GM12878 (cell line): Measurements from ENCODE around the gene MYO1E. TPM values are rescaled to one million over a fixed set of nuclear protein-coding genes. Genes with fewer than 3 reads are reported as not detected.

Source experiments
- ATAC-seq: fragments of 200-7000 bp; cut with Tn5 transposase; 3 replicates; pipeline ENCODE4 v1.9.1; 2020; ENCODE audit warnings: mild to moderate bottlenecking, moderate library complexity
- BruUV-seq: library from RNA; stranded (reverse); fragments of 400-500 nt; replicated peaks from 2 replicates; lab custom pipeline; 2021; lab: Mats Ljungman, UMichigan
- CTCF ChIA-PET: fragments of 300-600 bp; sonication (Branson Sonifier 250); formaldehyde crosslinking; extraction: SDS; loops from one replicate; lab custom pipeline; 2021; ENCODE audit warnings: inconsistent platforms; lab: Yijun Ruan, JAX
- POLR2A ChIA-PET: fragments of 350-600 bp; formaldehyde crosslinking; extraction: SDS; loops from one replicate; lab custom pipeline; 2021; ENCODE audit warnings: inconsistent platforms; lab: Charles Lee
- RAD21 ChIA-PET: fragments of 300-600 bp; sonication (Branson Sonifier 250); formaldehyde crosslinking; loops from one replicate; lab custom pipeline; 2023; ENCODE audit warnings: antibody characterized with exemption; ENCODE audit not compliant: unreplicated experiment; lab: Charles Lee
- SMC1A ChIA-PET: fragments of 300-600 bp; sonication (Branson Sonifier 250); formaldehyde crosslinking; loops from one replicate; lab custom pipeline; 2023; ENCODE audit not compliant: unreplicated experiment, uncharacterized antibody; lab: Charles Lee
- DNase-seq: peaks from one replicate; pipeline ENCODE4 v3.0.0-alpha.2; 2011; ENCODE audit warnings: low read depth, low spot score
- FAIRE-seq: peaks from 3 replicates; lab custom pipeline; 2011; peaks lifted over from hg19 to GRCh38; lab: Jason Lieb, UNC
- H2AFZ ChIP-seq: 2 replicates; pipeline ENCODE4 v1.6.0; 2011; ENCODE audit warnings: low read depth, low read length, control low read depth; ENCODE audit not compliant: control insufficient read depth
- H3K27ac ChIP-seq: 2 replicates; pipeline ENCODE4 v1.5.1; 2011; ENCODE audit warnings: control low read depth; ENCODE audit not compliant: control insufficient read depth, insufficient read depth
- H3K27me3 ChIP-seq, 2 experiments: replicated peaks in 1 of 2; 2 replicates each; pipeline versions ENCODE4 v1.6.0 to v1.6.1; 2011; ENCODE audit warnings: low read length in 1 of 2; ENCODE audit not compliant: control insufficient read depth in 2 of 2, insufficient read depth in 2 of 2
- H3K36me3 ChIP-seq, 2 experiments: 2 replicates each; pipeline ENCODE4 v1.5.1; 2011; ENCODE audit warnings: low read length in 1 of 2; ENCODE audit not compliant: control insufficient read depth in 2 of 2, insufficient read depth in 2 of 2
- H3K4me1 ChIP-seq: 2 replicates; pipeline ENCODE4 v1.6.1; 2011; ENCODE audit warnings: mild to moderate bottlenecking, low read length, moderate library complexity, mixed read lengths; ENCODE audit not compliant: control insufficient read depth, insufficient read depth
- H3K4me2 ChIP-seq: 2 replicates; pipeline ENCODE4 v1.6.0; 2011; ENCODE audit warnings: control low read depth; ENCODE audit not compliant: control insufficient read depth, insufficient read depth
- H3K4me3 ChIP-seq: fragments of 200-600 bp; sonication (generic); 2 replicates; pipeline ENCODE4 v1.5.1; 2016
- H3K79me2 ChIP-seq: 2 replicates; pipeline ENCODE4 v1.6.0; 2011; ENCODE audit warnings: low read length; ENCODE audit not compliant: control insufficient read depth, insufficient read depth
- H3K9ac ChIP-seq: 2 replicates; pipeline ENCODE4 v1.8.0; 2011; ENCODE audit warnings: low read length, control low read depth, mixed read lengths; ENCODE audit not compliant: control insufficient read depth, insufficient read depth
- H3K9me3 ChIP-seq: replicated peaks from 3 replicates; pipeline ENCODE4 v1.5.1; 2011; ENCODE audit warnings: mild to moderate bottlenecking, low read length; ENCODE audit not compliant: control insufficient read depth, insufficient read depth
- H4K20me1 ChIP-seq: 2 replicates; pipeline ENCODE4 v1.6.0; 2011; ENCODE audit not compliant: control insufficient read depth, insufficient read depth
- BACH1 ChIP-seq: fragments of 450-650 bp; IDR thresholded peaks from 2 replicates; pipeline ENCODE4 v1.6.1; 2017; ENCODE audit warnings: mild to moderate bottlenecking, borderline replicate concordance
- CBFB ChIP-seq: IDR thresholded peaks from 2 replicates; pipeline ENCODE4 v1.6.1; 2016; ENCODE audit warnings: antibody characterized with exemption, low read depth
- DPF2 ChIP-seq: fragments of 450-650 bp; IDR thresholded peaks from 2 replicates; pipeline ENCODE4 v1.6.1; 2017; ENCODE audit warnings: mild to moderate bottlenecking
- FOS ChIP-seq: IDR thresholded peaks from 3 replicates; pipeline ENCODE4 v1.6.1; 2011; ENCODE audit warnings: borderline replicate concordance; ENCODE audit not compliant: insufficient read length; ENCODE audit errors: extremely low read depth
- GABPA ChIP-seq: IDR thresholded peaks from 2 replicates; pipeline ENCODE4 v1.6.1; 2014; ENCODE audit warnings: antibody characterized with exemption, low read depth, mild to moderate bottlenecking, inconsistent platforms
- IKZF1 ChIP-seq: fragments of 450-650 bp; conservative IDR thresholded peaks from 2 replicates; pipeline ENCODE4 v1.6.1; 2017; ENCODE audit warnings: antibody characterized with exemption, mild to moderate bottlenecking
- KLF5 ChIP-seq: fragments of 450-650 bp; IDR thresholded peaks from 2 replicates; pipeline ENCODE4 v1.6.1; 2014; ENCODE audit warnings: mild to moderate bottlenecking; ENCODE audit not compliant: partially characterized antibody
- LARP7 ChIP-seq: fragments of 450-650 bp; IDR thresholded peaks from 2 replicates; pipeline ENCODE4 v1.6.1; 2017; ENCODE audit warnings: mild to moderate bottlenecking
- NBN ChIP-seq: fragments of 450-650 bp; IDR thresholded peaks from 2 replicates; pipeline ENCODE4 v1.6.1; 2016
- NFYB ChIP-seq: IDR thresholded peaks from 2 replicates; pipeline ENCODE4 v1.6.1; 2011; ENCODE audit warnings: low read depth, mild to moderate bottlenecking, low read length, improper control_type of control experiment, moderate library complexity; ENCODE audit not compliant: insufficient read depth
- SIX5 ChIP-seq: IDR thresholded peaks from 2 replicates; pipeline ENCODE4 v1.6.1; 2011; ENCODE audit warnings: mild to moderate bottlenecking, low read depth, low read length, moderate library complexity; ENCODE audit not compliant: severe bottlenecking
- SMAD5 ChIP-seq: IDR thresholded peaks from 2 replicates; pipeline ENCODE4 v1.6.1; 2016; ENCODE audit warnings: antibody characterized with exemption, low read depth
- SPI1 ChIP-seq: IDR thresholded peaks from 2 replicates; pipeline ENCODE4 v1.6.1; 2011; ENCODE audit warnings: low read depth, mild to moderate bottlenecking, low read length, moderate library complexity, borderline replicate concordance; ENCODE audit not compliant: insufficient read depth
- SREBF1 ChIP-seq: IDR thresholded peaks from 2 replicates; pipeline ENCODE4 v1.6.1; 2012; ENCODE audit warnings: mild to moderate bottlenecking, low read length
- SREBF2 ChIP-seq: IDR thresholded peaks from 2 replicates; pipeline ENCODE4 v1.6.1; 2012; ENCODE audit warnings: mild to moderate bottlenecking, low read length
- TARDBP ChIP-seq: IDR thresholded peaks from 2 replicates; pipeline ENCODE4 v1.6.1; 2016; ENCODE audit warnings: borderline replicate concordance
- ZSCAN29 ChIP-seq: fragments of 450-650 bp; IDR thresholded peaks from 2 replicates; pipeline ENCODE4 v1.6.1; 2017; ENCODE audit warnings: mild to moderate bottlenecking, moderate library complexity
- ZZZ3 ChIP-seq: IDR thresholded peaks from 2 replicates; pipeline ENCODE4 v1.6.1; 2011; ENCODE audit warnings: low read depth; ENCODE audit not compliant: control insufficient read depth, insufficient read length
- WGBS: methylation state at CpG from one replicate; pipeline ENCODE4 v1.1.6; 2016; ENCODE audit warnings: low lambda C conversion rate; ENCODE audit not compliant: insufficient replicate concordance, insufficient coverage; ENCODE audit errors: missing lambda C conversion rate; 5-methylcytosine and 5-hydroxymethylcytosine counted together
- in situ Hi-C: fragments of 300-500 bp; cut with MboI; formaldehyde crosslinking; loops from 9 replicates; pipeline ENCODE4 v1.14.3; 2018; ENCODE audit warnings: mixed read lengths
- intact Hi-C: fragments of 100-400 bp; cut with micrococcal nuclease; formaldehyde crosslinking; loops from one replicate; pipeline ENCODE4 v1.14.2; 2022; ENCODE audit not compliant: unreplicated experiment
- polyA plus RNA-seq, 11 experiments: library from polyadenylated mRNA; depleted of rRNA in 4 of 11; unstranded in 6 of 11; stranded (reverse) in 5 of 11; fragments of >200 nt; fragmentation: Nextera tagmentation in 4 of 11; fragmentation: Illumina TruSeq in 1 of 11; extraction: Ambion mirVana in 4 of 11; extraction: Trizol in 1 of 11; gene quantifications; 1 replicate in 1 of 11; 2 replicates in 10 of 11; pipeline versions ENCODE4 v1.2.1 to v1.2.3, GENCODE V29; 2011 to 2016; ENCODE audit warnings: inconsistent platforms in 2 of 11, missing spikeins in 2 of 11, low read depth in 1 of 11
- total RNA-seq, 4 experiments: library from RNA; depleted of rRNA in 3 of 4; stranded (reverse); fragments of >200 nt in 3 of 4; fragmentation: Illumina TruSeq in 1 of 4; extraction: Trizol in 1 of 4; gene quantifications; 2 replicates each; pipeline versions ENCODE4 v1.2.1 to v1.2.3, GENCODE V29; 2013 to 2021
- TF ChIP-seq, protein P1 (sequence below): fragments of 450-650 bp; IDR thresholded peaks from 2 replicates; pipeline ENCODE4 v1.6.1; 2014; ENCODE audit warnings: mild to moderate bottlenecking
- TF ChIP-seq, protein P2 (sequence below): fragments of 450-650 bp; IDR thresholded peaks from 2 replicates; pipeline ENCODE4 v1.6.1; 2017; ENCODE audit warnings: borderline replicate concordance
- TF ChIP-seq, protein P3 (sequence below): fragments of 450-650 bp; IDR thresholded peaks from 2 replicates; pipeline ENCODE4 v1.6.1; 2016; ENCODE audit warnings: mild to moderate bottlenecking

The MYO1E gene
- total and polyA plus RNA-seq, 10 of the 15 experiments (the other 5 are each of a cell fraction or from before 2014, with no cell fraction given) = 10.3 to 266 (median 64.9) TPM

DNA sequence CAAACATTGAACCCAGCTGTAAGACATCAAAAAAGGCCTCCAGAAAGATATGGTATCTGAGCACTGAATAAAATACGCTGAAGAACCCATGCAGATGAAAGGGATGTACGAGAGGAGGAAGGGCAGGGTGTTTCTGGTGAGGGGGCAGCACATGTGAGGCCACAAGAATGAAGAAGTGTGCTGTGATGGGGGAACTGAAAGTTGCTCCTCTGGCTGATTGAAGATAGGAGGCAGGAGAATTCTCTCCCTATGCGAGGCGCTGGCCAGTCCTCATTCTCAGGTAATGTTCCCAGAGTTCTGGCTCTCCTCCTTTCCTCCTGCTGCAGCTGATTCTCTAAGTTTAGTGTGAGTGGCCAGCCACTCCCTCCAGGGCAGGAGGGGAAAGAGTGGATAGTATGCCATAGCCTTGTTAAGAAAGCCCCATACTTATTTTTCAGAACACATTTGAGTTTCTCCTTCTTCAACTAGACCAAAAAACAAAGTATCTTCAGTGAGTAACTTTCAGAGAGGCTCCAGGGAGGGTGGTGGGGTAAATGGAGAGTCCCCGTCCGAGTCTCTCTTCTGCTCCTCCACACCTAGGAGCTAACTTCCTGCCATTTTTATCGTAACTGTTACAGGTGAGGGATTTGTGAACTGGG is 26.9 kb upstream of the MYO1E start (continued):
- TF ChIP-seq SIX5 (no peak), FOS (no peak), SREBF1 (no peak), LARP7 (no peak), ZSCAN29 (no peak), CBFB (peak; percentile 94)

GRCh38 chr15:59398220-59398619 is 25.5 kb upstream of the MYO1E start:
- POLR2A ChIA-PET = interaction anchor here (0.8 to 3.2 kb wide), 3 partner anchors 13 to 98 kb away, joined by 3 to 21 read pairs (median 5); partner anchors contain the start of gene MYO1E
- FAIRE-seq (no peak), DNase-seq (no peak), ATAC-seq (no peak)
- Histone ChIP-seq H3K4me2 (peak overlapping the region; percentile 56), H3K36me3 (no peaks in the 10 kb centered on the region), H3K9ac (no peak overlapping the region), H3K4me3 (no peak overlapping the region), H4K20me1 (no peaks in the 10 kb centered on the region), H3K27ac (peak overlapping the region; percentile 48), H3K27me3 (no peaks in the 10 kb centered on the region), H3K9me3 (no peaks in the 10 kb centered on the region), H2AFZ (no peak overlapping the region), H3K4me1 (peaks cover 42% of the 10 kb centered on the region), H3K79me2 (no peaks in the 10 kb centered on the region; the same call in 1 of the 2 replicates)
- SMC1A ChIA-PET = interaction anchor here (1.0 to 6.4 kb wide), 5 partner anchors 14 to 233 kb away, joined by 3 to 67 read pairs (median 8); no protein-coding TSS in a partner anchor
- no TSS peak for BruUV-seq
- CTCF ChIA-PET = interaction anchor here (1.0 to 2.8 kb wide), 6 partner anchors 12 to 418 kb away, joined by 3 to 24 read pairs (median 4); partner anchors contain the start of gene MYO1E
- RAD21 ChIA-PET = interaction anchor here (0.6 to 6.6 kb wide), 8 partner anchors 13 to 224 kb away, joined by 3 to 78 read pairs (median 3); partner anchors contain the start of gene MYO1E
- 89% methylated on average over 1 of the region's 1 CpG for WGBS
- in situ Hi-C loops (no loop called here), intact Hi-C loops (no loop called here)
- TF ChIP-seq, protein P1, sequence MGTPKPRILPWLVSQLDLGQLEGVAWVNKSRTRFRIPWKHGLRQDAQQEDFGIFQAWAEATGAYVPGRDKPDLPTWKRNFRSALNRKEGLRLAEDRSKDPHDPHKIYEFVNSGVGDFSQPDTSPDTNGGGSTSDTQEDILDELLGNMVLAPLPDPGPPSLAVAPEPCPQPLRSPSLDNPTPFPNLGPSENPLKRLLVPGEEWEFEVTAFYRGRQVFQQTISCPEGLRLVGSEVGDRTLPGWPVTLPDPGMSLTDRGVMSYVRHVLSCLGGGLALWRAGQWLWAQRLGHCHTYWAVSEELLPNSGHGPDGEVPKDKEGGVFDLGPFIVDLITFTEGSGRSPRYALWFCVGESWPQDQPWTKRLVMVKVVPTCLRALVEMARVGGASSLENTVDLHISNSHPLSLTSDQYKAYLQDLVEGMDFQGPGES = no peak
- TF ChIP-seq TARDBP = no peak
- TF ChIP-seq IKZF1 = no peak
- no peak for TF ChIP-seq SMAD5
- TF ChIP-seq, protein P2, sequence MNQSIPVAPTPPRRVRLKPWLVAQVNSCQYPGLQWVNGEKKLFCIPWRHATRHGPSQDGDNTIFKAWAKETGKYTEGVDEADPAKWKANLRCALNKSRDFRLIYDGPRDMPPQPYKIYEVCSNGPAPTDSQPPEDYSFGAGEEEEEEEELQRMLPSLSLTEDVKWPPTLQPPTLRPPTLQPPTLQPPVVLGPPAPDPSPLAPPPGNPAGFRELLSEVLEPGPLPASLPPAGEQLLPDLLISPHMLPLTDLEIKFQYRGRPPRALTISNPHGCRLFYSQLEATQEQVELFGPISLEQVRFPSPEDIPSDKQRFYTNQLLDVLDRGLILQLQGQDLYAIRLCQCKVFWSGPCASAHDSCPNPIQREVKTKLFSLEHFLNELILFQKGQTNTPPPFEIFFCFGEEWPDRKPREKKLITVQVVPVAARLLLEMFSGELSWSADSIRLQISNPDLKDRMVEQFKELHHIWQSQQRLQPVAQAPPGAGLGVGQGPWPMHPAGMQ = no peak
- TF ChIP-seq KLF5 = no peak
- TF ChIP-seq ZZZ3 = no peak
- no peak for TF ChIP-seq SPI1
- TF ChIP-seq, protein P3, sequence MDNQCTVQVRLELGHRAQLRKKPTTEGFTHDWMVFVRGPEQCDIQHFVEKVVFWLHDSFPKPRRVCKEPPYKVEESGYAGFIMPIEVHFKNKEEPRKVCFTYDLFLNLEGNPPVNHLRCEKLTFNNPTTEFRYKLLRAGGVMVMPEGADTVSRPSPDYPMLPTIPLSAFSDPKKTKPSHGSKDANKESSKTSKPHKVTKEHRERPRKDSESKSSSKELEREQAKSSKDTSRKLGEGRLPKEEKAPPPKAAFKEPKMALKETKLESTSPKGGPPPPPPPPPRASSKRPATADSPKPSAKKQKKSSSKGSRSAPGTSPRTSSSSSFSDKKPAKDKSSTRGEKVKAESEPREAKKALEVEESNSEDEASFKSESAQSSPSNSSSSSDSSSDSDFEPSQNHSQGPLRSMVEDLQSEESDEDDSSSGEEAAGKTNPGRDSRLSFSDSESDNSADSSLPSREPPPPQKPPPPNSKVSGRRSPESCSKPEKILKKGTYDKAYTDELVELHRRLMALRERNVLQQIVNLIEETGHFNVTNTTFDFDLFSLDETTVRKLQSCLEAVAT = no peak
- no peak for TF ChIP-seq NBN
- TF ChIP-seq GABPA = no peak
- no peak for TF ChIP-seq NFYB
- no peak for TF ChIP-seq SREBF2
- TF ChIP-seq DPF2 = no peak
- TF ChIP-seq LARP7 = no peak
- no peak for TF ChIP-seq BACH1
